Endodermal cell (in vitro differentiated cells): ENCODE measurements around the gene GAS6. TPM values are rescaled to one million over a fixed set of nuclear protein-coding genes. Genes with fewer than 3 reads are reported as not detected.

Source experiments
- DNase-seq: peaks from one replicate; pipeline ENCODE4 v3.0.0-alpha.2; 2017
- H3K27ac ChIP-seq: 2 replicates; pipeline ENCODE4 v1.5.1; 2013; ENCODE audit warnings: mild to moderate bottlenecking, low read depth, low read length, moderate library complexity
- H3K27me3 ChIP-seq: 2 replicates; pipeline ENCODE4 v1.6.1; 2013; ENCODE audit warnings: mild to moderate bottlenecking, low read length, moderate library complexity; ENCODE audit not compliant: insufficient read depth, control insufficient read depth, poor library complexity, severe bottlenecking
- H3K36me3 ChIP-seq: 2 replicates; pipeline ENCODE4 v1.7.0; 2013; ENCODE audit warnings: mild to moderate bottlenecking, low read length, moderate library complexity; ENCODE audit not compliant: control insufficient read depth, insufficient read depth
- H3K4me1 ChIP-seq: one replicate; pipeline ENCODE4 v1.7.0; 2013; ENCODE audit warnings: low read length; ENCODE audit not compliant: control insufficient read depth, insufficient read depth
- H3K4me3 ChIP-seq: 2 replicates; pipeline ENCODE4 v1.5.1; 2013; ENCODE audit warnings: mild to moderate bottlenecking, low read length, moderate library complexity
- H3K9ac ChIP-seq: 2 replicates; pipeline ENCODE4 v1.6.1; 2013; ENCODE audit warnings: mild to moderate bottlenecking, low read length, moderate library complexity; ENCODE audit not compliant: poor library complexity, severe bottlenecking; ENCODE audit errors: extremely low read depth
- H3K9me3 ChIP-seq: 2 replicates; pipeline ENCODE4 v1.6.1; 2013; ENCODE audit warnings: mild to moderate bottlenecking, low read length, moderate library complexity; ENCODE audit not compliant: control insufficient read depth
- H3K27ac Mint-ChIP-seq: 2 replicates; pipeline ENCODE4 v1.8.0; 2020; ENCODE audit warnings: mixed read lengths
- H3K27me3 Mint-ChIP-seq: 2 replicates; pipeline ENCODE4 v1.8.0; 2021; ENCODE audit warnings: mild to moderate bottlenecking, mixed read lengths; ENCODE audit not compliant: insufficient read depth
- H3K36me3 Mint-ChIP-seq: 2 replicates; pipeline ENCODE4 v1.8.0; 2020; ENCODE audit warnings: low read depth, mixed read lengths
- H3K4me1 Mint-ChIP-seq: 2 replicates; pipeline ENCODE4 v1.8.0; 2020; ENCODE audit warnings: mixed read lengths
- H3K4me3 Mint-ChIP-seq: 2 replicates; pipeline ENCODE4 v1.8.0; 2020; ENCODE audit warnings: mild to moderate bottlenecking, moderate library complexity, mixed read lengths
- H3K9me3 Mint-ChIP-seq: 2 replicates; pipeline ENCODE4 v1.8.0; 2020; ENCODE audit warnings: mild to moderate bottlenecking, mixed read lengths
- CTCF ChIP-seq: fragments of 200-600 bp; sonication (generic); conservative IDR thresholded peaks from 2 replicates; pipeline ENCODE4 v1.5.0; 2021; ENCODE audit warnings: antibody characterized with exemption, mild to moderate bottlenecking
- WGBS, 2 experiments: methylation state at CpG; one replicate each; pipeline versions ENCODE4 v1.1.5 to v1.1.7; 2013; ENCODE audit warnings: missing lambda C conversion rate in 2 of 2, mixed read lengths in 1 of 2; ENCODE audit not compliant: insufficient coverage in 1 of 2, insufficient read length in 1 of 2; 5-methylcytosine and 5-hydroxymethylcytosine counted together
- total RNA-seq, 2 donors: library from RNA; stranded (reverse); fragmentation: NEBNext Ultra II Directional in 1 of 2; extraction: Animal tissue kit (Norgen Biotek cat#: 25700) in 1 of 2; gene quantifications; 2 replicates in 1 of 2; 3 replicates in 1 of 2; pipeline ENCODE4 v1.2.1, GENCODE V29; 2021

GAS6 gene
- total RNA-seq, 2 donors from 2014 or later = 45.7 to 49.6 TPM

- DNase-seq = no peak
- H3K36me3 Mint-ChIP-seq = no peaks in the 10 kb centered on the region
- no peaks in the 10 kb centered on the region for H3K27me3 ChIP-seq
- H3K27ac Mint-ChIP-seq = no peak overlapping the region
- H3K4me3 ChIP-seq = no peak overlapping the region
- 89 to 91% methylated on average over 23 to 33 of the region's 33 CpGs for WGBS, 2 experiments
- no peaks in the 10 kb centered on the region for H3K9me3 ChIP-seq
- no peaks in the 10 kb centered on the region for H3K36me3 ChIP-seq
- no peak overlapping the region for H3K27ac ChIP-seq
- no peak overlapping the region for H3K9ac ChIP-seq
- H3K4me1 Mint-ChIP-seq = no peaks in the 10 kb centered on the region
- no peaks in the 10 kb centered on the region for H3K27me3 Mint-ChIP-seq
- H3K4me1 ChIP-seq = no peaks in the 10 kb centered on the region
- no peak for TF ChIP-seq CTCF
- H3K4me3 Mint-ChIP-seq = no peak overlapping the region
- H3K9me3 Mint-ChIP-seq = no peaks in the 10 kb centered on the region
These were observed 70.8 kb downstream of the GAS6 start for GRCh38 chr13:113792886-113793717.

- Histone ChIP-seq H3K9me3 (no peaks in the 10 kb centered on the region), H3K27ac (no peak overlapping the region), H3K9ac (no peak overlapping the region), H3K36me3 (no peaks in the 10 kb centered on the region), H3K27me3 (no peaks in the 10 kb centered on the region), H3K4me3 (no peak overlapping the region), H3K4me1 (no peaks in the 10 kb centered on the region)
- Mint-ChIP-seq H3K9me3 (no peaks in the 10 kb centered on the region), H3K27ac (no peak overlapping the region), H3K4me3 (no peak overlapping the region), H3K36me3 (no peaks in the 10 kb centered on the region), H3K4me1 (no peaks in the 10 kb centered on the region), H3K27me3 (no peaks in the 10 kb centered on the region)
- WGBS, 2 experiments = 84 to 86% methylated on average over 12 of the region's 12 CpGs
- DNase-seq = peak; percentile 22
- TF ChIP-seq CTCF = no peak
These were observed 71.6 kb downstream of the GAS6 start for GRCh38 chr13:113792236-113792770.

- Histone ChIP-seq H3K9ac (no peak overlapping the region), H3K4me1 (no peaks in the 10 kb centered on the region), H3K9me3 (no peaks in the 10 kb centered on the region), H3K4me3 (no peak overlapping the region), H3K27ac (no peak overlapping the region), H3K27me3 (no peaks in the 10 kb centered on the region), H3K36me3 (no peaks in the 10 kb centered on the region)
- H3K4me1 Mint-ChIP-seq = no peaks in the 10 kb centered on the region
- TF ChIP-seq CTCF = no peak
- H3K36me3 Mint-ChIP-seq = no peaks in the 10 kb centered on the region
- 90 to 100% methylated on average over 1 to 19 of the region's 19 CpGs for WGBS, 2 experiments
- H3K4me3 Mint-ChIP-seq = no peak overlapping the region
- no peaks in the 10 kb centered on the region for H3K9me3 Mint-ChIP-seq
- peak; percentile 24 for DNase-seq
- no peak overlapping the region for H3K27ac Mint-ChIP-seq
- no peaks in the 10 kb centered on the region for H3K27me3 Mint-ChIP-seq
These were observed 72.1 kb downstream of the GAS6 start for GRCh38 chr13:113791761-113792160.
